ENCODE data around the gene SKI.
A peak's percentile ranks its signal among the peaks of the same experiment; 100 is the strongest.
"Not testable (repeated sequence)": the region's sequence is repeated elsewhere in the genome, so short reads cannot be mapped to it uniquely, and the experiment has no call there.

The SKI gene

GRCh38 chr1:2231532-2232254, 3.6 kb downstream of the SKI start:
- DNase-seq, result peak; percentile 82

GRCh38 chr1:2232255-2232915, 4.3 kb downstream of the SKI start:
- DNase-seq, result no peak

GRCh38 chr1:2232916-2233438, 4.9 kb downstream of the SKI start:
- DNase-seq, result no peak

GRCh38 chr1:2233468-2233867, 5.3 kb downstream of the SKI start:
- no peak for DNase-seq

- DNase-seq, result peak; percentile 92
Observed at GRCh38 chr1:2233997-2234761, 6.1 kb downstream of the SKI start.

GRCh38 chr1:2234762-2235113, 6.6 kb downstream of the SKI start:
- peak; percentile 51 for DNase-seq

GRCh38 chr1:2235300-2235998, 7.3 kb downstream of the SKI start:
- DNase-seq, result no peak

- peak; percentile 59 for DNase-seq
Observed at GRCh38 chr1:2236695-2237677, 8.9 kb downstream of the SKI start.

GRCh38 chr1:2237773-2238172, 9.7 kb downstream of the SKI start:
- DNase-seq, result no peak

- DNase-seq, result no peak
Observed at GRCh38 chr1:2238361-2239012, 10.4 kb downstream of the SKI start.

GRCh38 chr1:2239013-2239370, 10.9 kb downstream of the SKI start:
- DNase-seq, result no peak

GRCh38 chr1:2239384-2239985, 11.4 kb downstream of the SKI start:
- DNase-seq, result no peak

- DNase-seq, result no peak
Observed at GRCh38 chr1:2240270-2241156, 12.4 kb downstream of the SKI start.

GRCh38 chr1:2241820-2242219, 13.7 kb downstream of the SKI start:
- DNase-seq, result no peak

- DNase-seq, result no peak
Observed at GRCh38 chr1:2242814-2243725, 15.0 kb downstream of the SKI start.

- not testable (repeated sequence) for DNase-seq
Observed at GRCh38 chr1:2247045-2247394, 18.9 kb downstream of the SKI start.

- DNase-seq, result no peak
Observed at GRCh38 chr1:2247760-2248126, 19.6 kb downstream of the SKI start.

GRCh38 chr1:2248127-2248826, 20.2 kb downstream of the SKI start:
- DNase-seq, result no peak
